Stimulated activated CD8-positive, alpha-beta memory T cell treated with anti-CD3 and anti-CD28 coated beads, Interleukin-15, amount 100 ng/mL, for 4 hours (primary cell): ENCODE measurements around the gene DUS3L.
"Not testable (repeated sequence)": the region's sequence is repeated elsewhere in the genome, so short reads cannot be mapped to it uniquely, and the experiment has no call there.

Source experiments
- DNase-seq, 2 donors: peaks; one replicate each; pipeline ENCODE4 v3.0.0-alpha.2; 2020; ENCODE audit warnings: low read depth in 2 of 2

Gene DUS3L

GRCh38 chr19:5799247-5800241 lies 8.6 kb upstream of the DUS3L start:
- DNase-seq, result no peak

- DNase-seq, result no peak
Observed at GRCh38 chr19:5798244-5798643, 7.3 kb upstream of the DUS3L start.

- no peak for DNase-seq
Observed at GRCh38 chr19:5795382-5795919, 4.5 kb upstream of the DUS3L start.

- no peak for DNase-seq
Observed at GRCh38 chr19:5793188-5793587, 2.2 kb upstream of the DUS3L start.

- no peak for DNase-seq
Observed at GRCh38 chr19:5792224-5792623, 1.3 kb upstream of the DUS3L start.

GRCh38 chr19:5789886-5790558 lies 941 bp downstream of the DUS3L start:
- DNase-seq, result no peak

GRCh38 chr19:5789351-5789761 lies 1.6 kb downstream of the DUS3L start:
- DNase-seq, result no peak

- no peak for DNase-seq
Observed at GRCh38 chr19:5788422-5788821, 2.5 kb downstream of the DUS3L start.

- DNase-seq, result no peak
Observed at GRCh38 chr19:5787409-5788182, 3.4 kb downstream of the DUS3L start.

GRCh38 chr19:5786593-5787408 lies 4.2 kb downstream of the DUS3L start:
- no peak for DNase-seq

- no peak for DNase-seq
Observed at GRCh38 chr19:5785423-5785822, 5.5 kb downstream of the DUS3L start.

GRCh38 chr19:5784581-5785147 lies 6.3 kb downstream of the DUS3L start, which contains the start of gene PRR22:
PRR22 (minus strand) TSS chr19:5784746; CDS start chr19:5784660, 86 bp downstream.
- DNase-seq, result no peak

GRCh38 chr19:5782945-5783919 lies 7.7 kb downstream of the DUS3L start:
- DNase-seq, result no peak

- DNase-seq, result no peak
Observed at GRCh38 chr19:5782322-5782721, 8.6 kb downstream of the DUS3L start.

- DNase-seq, result not testable (repeated sequence)
Observed at GRCh38 chr19:5780916-5781315, 10.0 kb downstream of the DUS3L start.

- DNase-seq, result no peak
Observed at GRCh38 chr19:5778402-5778801, 12.6 kb downstream of the DUS3L start.

GRCh38 chr19:5775668-5776309 lies 15.2 kb downstream of the DUS3L start:
- DNase-seq, result no peak

- DNase-seq, result no peak
Observed at GRCh38 chr19:5774921-5775320, 16.0 kb downstream of the DUS3L start.

- DNase-seq, result no peak
Observed at GRCh38 chr19:5773276-5773675, 17.7 kb downstream of the DUS3L start.
